ENCODE data around the gene NLK.
"Not testable (repeated sequence)": the region's sequence is repeated elsewhere in the genome, so short reads cannot be mapped to it uniquely, and the experiment has no call there.

The NLK gene

GRCh38 chr17:28230011-28230410 lies 187.5 kb downstream of the NLK start:
- TF ChIP-seq ZNF565 (CRISPR knock-in tag; conservative IDR thresholded peaks at IDR 0.05; ENCODE audit: low read depth) = no peak
- no peak for ATAC-seq

DNA sequence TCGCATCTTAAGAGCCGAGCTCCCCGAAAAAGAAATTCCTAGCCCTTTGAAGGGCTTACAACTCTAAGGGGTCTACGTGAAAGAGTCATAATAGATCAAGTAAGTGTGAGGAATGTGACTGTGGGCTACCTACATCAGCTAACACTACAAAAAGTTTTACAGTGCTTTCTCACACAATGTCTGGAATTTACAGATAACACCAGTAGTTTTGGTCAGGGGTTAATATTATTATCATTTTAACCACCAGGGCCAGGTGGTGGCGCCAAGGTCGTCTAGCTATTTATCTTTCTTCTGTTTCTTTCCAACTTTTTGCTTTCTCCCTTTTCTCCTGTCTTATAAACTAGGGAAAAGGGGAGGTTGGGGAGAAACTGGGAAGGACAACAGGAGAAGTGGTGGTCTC lies 188.1 kb downstream of the NLK start:
- not testable (repeated sequence) for ATAC-seq

DNA sequence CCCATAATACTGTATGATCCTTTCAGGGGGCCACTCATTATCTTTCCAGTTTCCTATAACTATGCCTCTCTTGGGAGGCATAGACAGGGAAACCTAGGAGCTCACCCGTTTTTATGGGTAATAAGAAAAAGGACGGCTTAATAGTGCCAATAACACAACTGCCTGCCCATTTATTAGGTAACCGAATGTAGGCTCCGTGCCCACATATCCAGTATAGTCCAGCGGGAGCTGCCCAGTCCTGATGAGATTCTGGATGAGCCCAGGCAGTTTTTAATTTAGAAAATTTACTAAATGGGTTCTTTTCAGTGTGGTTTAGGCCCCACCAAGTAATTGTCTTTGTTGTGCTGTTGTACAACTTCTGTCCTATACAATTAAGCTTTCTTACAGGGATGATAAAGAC lies 189.1 kb downstream of the NLK start:
- ATAC-seq = not testable (repeated sequence)

DNA sequence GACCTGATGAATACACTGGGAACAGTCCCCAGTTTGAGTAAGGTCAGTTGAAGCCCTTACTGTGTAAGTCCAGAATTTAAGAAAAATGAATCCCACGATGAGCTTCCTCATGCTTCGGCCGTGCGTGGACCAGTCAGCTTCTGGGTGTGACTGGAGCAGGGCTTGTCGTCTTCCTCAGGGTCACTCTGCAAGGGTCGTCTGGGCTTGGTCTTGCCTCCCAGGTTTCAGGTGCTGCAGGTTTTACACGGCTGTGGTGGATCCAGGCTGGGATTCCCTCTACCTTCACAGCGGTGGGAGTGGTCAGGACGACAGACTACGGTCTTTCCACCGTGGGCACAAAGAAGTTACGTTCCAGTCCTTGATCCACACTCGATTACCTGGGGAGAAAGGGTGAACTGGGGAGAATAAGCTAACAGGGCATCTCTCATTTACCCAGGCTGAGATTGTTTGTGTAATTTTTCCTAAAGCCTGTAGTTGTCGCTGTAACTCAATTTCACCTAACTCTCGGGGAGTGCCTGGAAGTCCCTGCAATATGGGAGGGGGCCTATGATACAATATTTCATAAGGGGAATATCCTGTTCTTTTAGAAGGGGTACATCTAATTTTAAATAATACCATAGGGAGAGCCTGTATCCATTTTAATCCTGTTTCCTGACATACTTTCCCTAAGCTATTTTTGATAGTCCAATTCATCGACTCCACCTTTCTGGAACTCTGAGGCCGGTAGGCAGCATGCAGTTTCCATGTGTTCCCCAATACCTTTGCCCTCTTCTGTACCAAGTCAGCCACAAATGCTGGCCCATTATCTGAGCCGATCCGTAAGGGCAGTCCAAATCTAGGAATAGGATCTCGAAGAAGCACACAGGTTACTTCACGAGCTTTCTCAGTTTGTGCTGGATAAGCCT lies 190.7 kb downstream of the NLK start:
- ATAC-seq = not testable (repeated sequence)

- not testable (repeated sequence) for ATAC-seq
These were observed 191.7 kb downstream of the NLK start for GRCh38 chr17:28233872-28234856.

GRCh38 chr17:28235066-28235700 lies 192.7 kb downstream of the NLK start:
- ATAC-seq = not testable (repeated sequence)

GRCh38 chr17:28236033-28236653 lies 193.7 kb downstream of the NLK start:
- ATAC-seq = not testable (repeated sequence)

DNA sequence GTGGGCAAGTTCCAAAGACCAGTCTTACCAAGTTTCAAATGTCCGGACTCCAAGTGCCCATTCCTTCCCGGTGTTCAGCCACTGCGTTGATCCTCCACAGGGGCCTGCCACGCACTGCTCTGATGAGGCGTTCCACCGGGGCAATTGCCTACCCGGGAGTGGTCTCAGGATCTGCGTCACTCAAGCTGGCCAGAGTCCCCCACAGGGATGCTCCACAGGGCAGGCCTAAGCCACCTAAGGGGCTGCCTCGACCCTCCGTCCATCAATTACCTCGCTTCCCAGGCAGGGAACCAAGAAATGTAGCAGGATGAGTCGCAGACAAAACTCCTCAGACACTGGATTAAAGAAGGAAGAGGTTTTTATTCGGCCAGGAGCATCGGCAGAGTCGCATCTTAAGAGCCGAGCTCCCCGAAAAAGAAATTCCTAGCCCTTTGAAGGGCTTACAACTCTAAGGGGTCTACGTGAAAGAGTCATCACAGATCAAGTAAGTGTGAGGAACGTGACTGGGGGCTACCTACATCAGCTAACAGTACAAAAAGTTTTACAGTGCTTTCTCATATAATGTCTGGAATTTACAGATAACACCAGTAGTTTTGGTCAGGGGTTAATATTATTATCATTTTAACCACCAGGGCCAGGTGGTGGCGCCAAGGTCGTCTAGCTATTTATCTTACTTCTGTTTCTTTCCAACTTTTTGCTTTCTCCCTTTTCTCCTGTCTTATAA lies 196.2 kb downstream of the NLK start:
- not testable (repeated sequence) for ATAC-seq

- TF ChIP-seq SNAI2 (CRISPR knock-in tag; IDR thresholded peaks at IDR 0.05) = no peak
- TF ChIP-seq, protein P1, sequence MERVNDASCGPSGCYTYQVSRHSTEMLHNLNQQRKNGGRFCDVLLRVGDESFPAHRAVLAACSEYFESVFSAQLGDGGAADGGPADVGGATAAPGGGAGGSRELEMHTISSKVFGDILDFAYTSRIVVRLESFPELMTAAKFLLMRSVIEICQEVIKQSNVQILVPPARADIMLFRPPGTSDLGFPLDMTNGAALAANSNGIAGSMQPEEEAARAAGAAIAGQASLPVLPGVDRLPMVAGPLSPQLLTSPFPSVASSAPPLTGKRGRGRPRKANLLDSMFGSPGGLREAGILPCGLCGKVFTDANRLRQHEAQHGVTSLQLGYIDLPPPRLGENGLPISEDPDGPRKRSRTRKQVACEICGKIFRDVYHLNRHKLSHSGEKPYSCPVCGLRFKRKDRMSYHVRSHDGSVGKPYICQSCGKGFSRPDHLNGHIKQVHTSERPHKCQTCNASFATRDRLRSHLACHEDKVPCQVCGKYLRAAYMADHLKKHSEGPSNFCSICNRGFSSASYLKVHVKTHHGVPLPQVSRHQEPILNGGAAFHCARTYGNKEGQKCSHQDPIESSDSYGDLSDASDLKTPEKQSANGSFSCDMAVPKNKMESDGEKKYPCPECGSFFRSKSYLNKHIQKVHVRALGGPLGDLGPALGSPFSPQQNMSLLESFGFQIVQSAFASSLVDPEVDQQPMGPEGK (CRISPR knock-in tag; IDR thresholded peaks at IDR 0.05; ENCODE audit: borderline replicate concordance) = no peak
- TF ChIP-seq PPARA (CRISPR knock-in tag; IDR thresholded peaks at IDR 0.05; ENCODE audit: borderline replicate concordance) = no peak
- no peak for TF ChIP-seq OSR1 (CRISPR knock-in tag; IDR thresholded peaks at IDR 0.05)
- TF ChIP-seq CREB5 (CRISPR knock-in tag; IDR thresholded peaks at IDR 0.05; ENCODE audit: low read depth) = no peak
These were observed 196.8 kb downstream of the NLK start for GRCh38 chr17:28239271-28239624.

GRCh38 chr17:28240688-28241340 lies 198.3 kb downstream of the NLK start:
- no peak for ATAC-seq
- no peak for TF ChIP-seq ZNF70 (CRISPR knock-in tag; IDR thresholded peaks at IDR 0.05)
- TF ChIP-seq CSDC2 (CRISPR knock-in tag; IDR thresholded peaks at IDR 0.05) = no peak
- no peak for TF ChIP-seq ZFP3 (CRISPR knock-in tag; IDR thresholded peaks at IDR 0.05)
- TF ChIP-seq TCF4 (CRISPR knock-in tag; IDR thresholded peaks at IDR 0.05; ENCODE audit: borderline replicate concordance) = no peak
- no peak for TF ChIP-seq PPARA (CRISPR knock-in tag; IDR thresholded peaks at IDR 0.05; ENCODE audit: borderline replicate concordance)
- no peak for TF ChIP-seq ISL1 (CRISPR knock-in tag; IDR thresholded peaks at IDR 0.05)

More at GRCh38 chr17:28239271-28239624, 196.8 kb downstream of the NLK start:
- ATAC-seq = no peak

Data from SK-N-SH treated with all-trans-retinoic acid at 6 μM for 48 hours (cell line).